Muscle of leg (tissue), 11 donors: ENCODE measurements around the gene LARGE1. TPM values are rescaled to one million over a fixed set of nuclear protein-coding genes. Genes with fewer than 3 reads are reported as not detected.
A peak's percentile ranks its signal among the peaks of the same experiment; 100 is the strongest.

ENCODE experiments used
- DNase-seq: peaks from one replicate; pipeline ENCODE4 v3.0.0; 2013
- H3K27ac ChIP-seq: one replicate; pipeline ENCODE4 v1.5.1; 2013; ENCODE audit warnings: mild to moderate bottlenecking, low read length, control low read depth
- H3K27me3 ChIP-seq: one replicate; pipeline ENCODE4 v1.6.1; 2013; ENCODE audit warnings: low read length; ENCODE audit not compliant: control insufficient read depth, insufficient read depth
- H3K36me3 ChIP-seq: one replicate; pipeline ENCODE4 v1.6.1; 2013; ENCODE audit warnings: low read length; ENCODE audit not compliant: control insufficient read depth, insufficient read depth
- H3K4me1 ChIP-seq: one replicate; pipeline ENCODE4 v1.6.1; 2013; ENCODE audit warnings: low read length; ENCODE audit not compliant: control insufficient read depth, insufficient read depth
- H3K4me3 ChIP-seq: one replicate; pipeline ENCODE4 v1.5.1; 2013; ENCODE audit warnings: low read length, control low read depth
- H3K9me3 ChIP-seq: replicated peaks from 2 replicates; pipeline ENCODE4 v1.6.1; 2013; ENCODE audit warnings: low read depth, low read length; ENCODE audit not compliant: control insufficient read depth
- WGBS: methylation state at CpG from one replicate; pipeline ENCODE4 v1.1.5; 2013; ENCODE audit warnings: missing lambda C conversion rate; ENCODE audit not compliant: insufficient coverage; 5-methylcytosine and 5-hydroxymethylcytosine counted together
- polyA plus RNA-seq, 8 donors: library from polyadenylated mRNA; unstranded; fragments of 120-200 nt; gene quantifications; one replicate each; pipeline versions ENCODE4 v1.2.1 to v1.2.3, GENCODE V29; 2013; ENCODE audit warnings: inconsistent platforms in 1 of 8, low replicate concordance in 1 of 8; ENCODE audit not compliant: insufficient read length in 8 of 8, insufficient read depth in 1 of 8
- total RNA-seq: library from RNA; stranded (reverse); fragments of 120-200 nt; gene quantifications from one replicate; pipeline ENCODE4 v1.2.4, GENCODE V29; 2013

LARGE1 gene
- total and polyA plus RNA-seq, 9 donors: 7.7 to 14.6 (median 10.4) TPM

DNA sequence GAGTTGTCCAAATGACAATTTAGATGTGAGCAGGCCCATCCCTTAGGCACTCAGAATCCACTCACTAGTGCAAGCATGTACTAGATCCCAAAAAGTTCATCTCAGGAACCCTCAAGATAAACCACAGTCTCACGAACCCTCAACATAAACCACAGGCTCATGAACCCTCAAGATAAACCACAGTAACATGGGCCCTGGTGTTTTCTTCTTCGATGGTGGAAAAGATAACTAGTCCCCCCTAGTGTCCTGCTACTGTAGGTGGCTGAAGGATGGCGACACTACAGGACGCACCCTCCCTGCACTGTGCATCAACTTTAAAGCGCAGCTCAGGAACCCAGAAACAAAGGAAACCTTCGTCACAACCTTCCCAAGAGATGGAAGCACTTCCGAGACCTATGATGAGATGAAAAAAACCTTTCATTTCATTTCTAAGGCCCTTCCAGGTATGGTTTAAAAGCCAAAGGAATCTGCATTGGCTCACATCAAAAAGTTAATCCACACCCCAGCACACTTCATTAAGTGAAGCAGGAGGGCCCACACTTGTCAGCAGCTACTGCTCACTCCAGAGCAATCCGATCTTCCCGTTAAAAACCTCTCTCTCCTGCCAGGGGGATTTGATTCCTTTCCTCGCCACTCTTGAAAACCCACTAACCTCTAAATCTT, 2.4 kb downstream of the LARGE1 start:
- DNase-seq: peak; percentile 40
- Histone ChIP-seq H3K4me1 (peaks cover 24% of the 10 kb centered on the region), H3K9me3 (no peaks in the 10 kb centered on the region), H3K27me3 (peaks cover 7% of the 10 kb centered on the region), H3K4me3 (no peak overlapping the region), H3K36me3 (no peaks in the 10 kb centered on the region), H3K27ac (no peak overlapping the region)
- WGBS: 69% methylated on average over 3 of the region's 10 CpGs

DNA sequence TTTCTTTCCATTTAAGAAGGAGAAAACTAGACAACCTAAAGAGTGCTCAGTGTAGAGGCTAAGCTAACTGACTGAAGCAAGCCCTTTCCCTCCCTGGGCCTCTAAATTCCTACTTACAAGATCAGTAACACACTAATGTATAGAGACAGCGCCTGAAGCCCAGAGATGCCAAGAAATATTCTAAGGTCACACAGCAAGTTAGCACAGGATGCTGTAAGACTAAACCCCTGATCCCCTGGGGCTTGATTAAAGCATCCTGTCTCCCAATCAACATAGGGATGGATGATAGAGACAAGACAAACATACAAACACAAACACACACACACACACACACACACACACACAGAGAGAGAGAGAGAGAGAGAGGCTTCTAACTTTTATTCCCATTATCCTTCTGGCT, 5.6 kb downstream of the LARGE1 start:
- H3K27ac ChIP-seq: no peak overlapping the region
- no CpG with 5 or more reads among the region's 1 CpG for WGBS
- H3K4me3 ChIP-seq: no peak overlapping the region
- no peak for DNase-seq
- H3K4me1 ChIP-seq: peaks cover 13% of the 10 kb centered on the region
- peaks cover 6% of the 10 kb centered on the region for H3K27me3 ChIP-seq
- no peaks in the 10 kb centered on the region for H3K36me3 ChIP-seq
- H3K9me3 ChIP-seq: no peaks in the 10 kb centered on the region

DNA sequence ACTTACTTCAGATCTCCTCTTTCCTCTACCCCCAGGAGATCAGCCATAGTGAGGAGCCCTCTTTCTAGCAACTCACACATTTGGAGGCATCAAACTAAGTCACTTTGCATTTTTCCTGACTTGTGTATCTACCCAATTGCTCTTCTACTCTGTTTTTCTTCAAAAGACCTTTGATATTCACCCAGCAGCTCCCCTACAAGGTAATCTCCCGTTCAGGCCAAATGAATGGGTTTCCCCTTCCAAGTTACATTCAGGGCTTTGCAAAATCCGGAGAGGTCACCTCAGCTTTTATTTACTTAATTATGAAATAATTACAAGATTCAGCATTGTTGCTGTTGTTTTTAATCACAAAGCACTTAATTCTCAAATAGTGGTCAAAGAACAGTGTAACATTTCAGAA, 6.1 kb downstream of the LARGE1 start:
- Histone ChIP-seq H3K4me3 (no peak overlapping the region), H3K27me3 (peaks cover 2% of the 10 kb centered on the region), H3K27ac (no peak overlapping the region), H3K9me3 (no peaks in the 10 kb centered on the region), H3K4me1 (peaks cover 11% of the 10 kb centered on the region), H3K36me3 (no peaks in the 10 kb centered on the region)
- WGBS: 83% methylated on average over 1 of the region's 2 CpGs
- no peak for DNase-seq

DNA sequence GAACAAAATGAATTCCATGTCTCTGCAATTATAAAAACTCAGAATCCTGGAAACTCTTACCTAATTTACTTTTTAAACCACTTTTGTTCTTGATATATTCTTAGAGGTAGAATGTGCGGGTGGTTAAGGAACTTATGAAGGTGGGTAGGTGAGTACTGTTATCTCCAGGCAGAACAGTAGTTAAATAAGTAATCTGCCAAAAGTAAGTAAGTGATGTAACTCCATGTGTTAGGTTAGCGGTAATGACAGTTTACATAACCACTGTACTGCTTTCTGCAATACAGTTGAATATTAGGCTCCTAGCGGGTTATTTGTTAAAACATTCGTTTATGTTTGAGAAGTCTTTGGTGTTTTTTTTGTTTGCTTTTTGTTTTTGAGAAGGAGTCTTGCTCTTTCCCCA, 7.1 kb downstream of the LARGE1 start:
- H3K27ac ChIP-seq: no peak overlapping the region
- WGBS: no CpG with 5 or more reads among the region's 4 CpGs
- no peaks in the 10 kb centered on the region for H3K36me3 ChIP-seq
- H3K9me3 ChIP-seq: no peaks in the 10 kb centered on the region
- DNase-seq: no peak
- H3K4me3 ChIP-seq: no peak overlapping the region
- H3K4me1 ChIP-seq: peaks cover 11% of the 10 kb centered on the region
- no peaks in the 10 kb centered on the region for H3K27me3 ChIP-seq

DNA sequence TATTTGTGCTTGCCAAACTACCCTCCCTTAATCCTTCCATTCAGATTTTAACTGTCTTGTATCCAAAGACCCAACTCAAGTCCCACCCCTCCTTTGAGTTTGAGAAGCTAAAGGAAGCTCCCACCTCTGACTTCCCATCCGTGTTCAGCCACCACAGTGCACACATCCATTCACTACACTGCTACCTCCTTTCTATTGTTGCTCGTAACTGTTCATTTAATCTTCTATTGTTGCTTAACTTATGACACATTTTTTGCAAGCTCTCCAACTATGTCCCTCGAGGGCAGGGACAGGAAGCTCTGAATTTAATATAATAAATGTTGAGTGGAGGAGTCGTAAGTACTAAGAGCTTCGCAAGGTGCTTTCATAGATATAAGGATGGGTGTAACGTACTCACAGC, 10.4 kb downstream of the LARGE1 start:
- Histone ChIP-seq H3K27ac (no peak overlapping the region), H3K4me3 (no peak overlapping the region), H3K36me3 (no peaks in the 10 kb centered on the region), H3K9me3 (no peaks in the 10 kb centered on the region), H3K27me3 (no peaks in the 10 kb centered on the region), H3K4me1 (peaks cover 11% of the 10 kb centered on the region)
- 40% methylated on average over 1 of the region's 6 CpGs for WGBS
- DNase-seq: peak; percentile 59

DNA sequence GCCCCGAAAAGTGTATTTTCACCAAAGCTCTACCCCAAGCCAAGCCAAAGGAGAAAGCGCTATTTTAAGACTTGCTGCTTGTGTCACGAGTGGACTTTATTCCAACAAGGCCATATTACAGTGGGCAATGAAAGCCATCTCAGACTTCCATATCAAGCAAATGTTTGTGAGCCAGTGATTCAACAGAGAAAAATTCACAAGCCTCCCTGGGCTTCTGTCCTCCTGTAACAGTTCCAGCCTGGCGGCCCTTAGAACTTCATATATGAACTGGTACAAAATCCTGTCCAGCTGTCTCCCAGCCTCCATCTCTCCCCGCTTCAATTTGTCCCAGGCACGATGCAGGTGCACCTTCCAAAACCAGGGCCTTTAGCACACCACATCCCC, 11.2 kb downstream of the LARGE1 start:
- DNase-seq: peak; percentile 43
- H3K36me3 ChIP-seq: no peaks in the 10 kb centered on the region
- WGBS: 76% methylated on average over 5 of the region's 6 CpGs
- H3K4me3 ChIP-seq: no peak overlapping the region
- H3K27ac ChIP-seq: no peak overlapping the region
- H3K4me1 ChIP-seq: peaks cover 11% of the 10 kb centered on the region
- H3K27me3 ChIP-seq: no peaks in the 10 kb centered on the region
- no peaks in the 10 kb centered on the region for H3K9me3 ChIP-seq

DNA sequence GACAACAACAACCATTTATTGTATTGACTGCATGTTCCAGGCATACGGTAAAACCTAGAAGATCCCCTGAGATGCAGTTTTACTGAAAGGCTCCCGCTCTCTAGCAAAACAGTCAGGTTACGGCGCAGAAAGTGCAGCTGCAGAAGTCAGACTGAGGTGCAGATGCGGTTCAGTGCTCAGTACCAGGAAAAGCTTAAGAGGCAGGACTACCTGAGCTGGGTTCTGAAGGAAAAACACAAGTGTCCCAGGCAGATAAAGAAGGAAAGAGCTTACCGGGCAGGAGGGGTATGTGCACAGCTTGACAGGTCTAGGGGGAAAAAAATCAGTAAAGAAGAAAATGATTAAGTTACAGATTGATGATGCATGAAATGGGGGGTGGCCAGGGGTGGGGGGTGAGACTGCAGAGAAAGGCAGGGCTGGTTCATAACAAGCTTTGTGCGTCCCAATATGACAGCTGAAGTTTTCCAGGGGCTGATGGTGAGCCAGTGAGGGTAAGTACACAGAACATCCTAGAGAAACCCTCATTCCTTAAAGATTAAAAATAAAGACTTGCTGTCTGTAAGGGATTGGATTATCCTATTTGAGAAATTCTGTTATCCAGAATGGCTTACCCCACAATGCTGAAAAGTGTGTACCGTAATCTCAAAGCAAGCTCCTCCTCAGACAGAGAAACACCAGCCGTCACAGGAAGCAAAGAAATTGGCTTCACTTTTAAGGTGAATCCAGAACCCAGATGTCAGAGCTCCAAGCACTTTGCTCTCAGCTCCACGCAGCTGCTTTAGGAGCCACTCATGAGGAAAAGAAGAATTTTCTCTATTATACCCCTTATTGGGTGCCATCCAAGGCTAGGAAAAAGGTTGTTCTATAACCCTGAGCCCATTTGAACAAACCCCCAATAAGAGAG, 11.9 kb downstream of the LARGE1 start:
- 50% methylated on average over 7 of the region's 10 CpGs for WGBS
- no peak overlapping the region for H3K4me3 ChIP-seq
- no peaks in the 10 kb centered on the region for H3K9me3 ChIP-seq
- H3K4me1 ChIP-seq: peaks cover 11% of the 10 kb centered on the region
- DNase-seq: no peak
- H3K36me3 ChIP-seq: no peaks in the 10 kb centered on the region
- no peak overlapping the region for H3K27ac ChIP-seq
- H3K27me3 ChIP-seq: no peaks in the 10 kb centered on the region

DNA sequence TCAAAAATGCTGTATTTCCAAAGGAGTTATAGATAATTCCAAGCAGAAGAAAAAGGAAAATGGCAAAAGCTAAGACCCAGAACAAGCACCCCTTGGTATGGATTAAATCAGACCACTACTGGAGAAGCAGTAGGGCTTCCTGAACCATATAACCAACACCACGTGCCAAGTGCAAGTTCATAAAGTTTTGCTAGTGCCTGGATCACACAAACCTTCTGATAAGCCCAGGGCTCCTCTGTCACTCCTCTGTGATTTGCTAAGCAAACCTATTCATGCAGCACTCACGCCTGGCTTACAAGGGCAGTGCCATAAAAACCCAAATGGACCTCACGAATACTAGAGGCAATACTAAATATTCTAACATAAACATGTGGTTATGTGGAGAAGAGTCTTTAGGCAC, 13.3 kb downstream of the LARGE1 start:
- Histone ChIP-seq H3K27ac (no peak overlapping the region), H3K9me3 (no peaks in the 10 kb centered on the region), H3K27me3 (no peaks in the 10 kb centered on the region), H3K4me3 (no peak overlapping the region), H3K36me3 (no peaks in the 10 kb centered on the region), H3K4me1 (peaks cover 11% of the 10 kb centered on the region)
- WGBS: 67% methylated on average over 1 of the region's 3 CpGs
- no peak for DNase-seq

DNA sequence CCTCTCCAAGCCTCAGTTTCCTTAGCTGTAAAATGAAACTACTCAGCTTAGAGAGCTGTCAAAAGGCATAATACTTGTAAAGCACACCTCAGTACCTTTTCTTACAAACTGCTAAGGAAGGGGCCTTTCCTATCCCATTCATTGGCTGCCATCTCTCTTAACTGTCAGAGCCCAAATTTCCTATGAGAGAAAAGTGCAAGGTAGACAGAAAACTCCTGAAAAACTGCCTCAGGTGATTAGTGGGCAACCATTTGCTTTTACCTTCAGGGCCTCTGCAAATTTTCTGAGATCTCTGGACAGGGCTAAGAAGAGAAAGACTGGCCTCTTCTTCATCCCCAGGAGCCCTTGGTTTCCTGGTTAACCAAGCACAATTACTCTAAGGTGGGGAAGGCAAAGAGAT, 13.8 kb downstream of the LARGE1 start:
- no peak for DNase-seq
- H3K27ac ChIP-seq: no peak overlapping the region
- H3K4me3 ChIP-seq: no peak overlapping the region
- H3K36me3 ChIP-seq: no peaks in the 10 kb centered on the region
- no peaks in the 10 kb centered on the region for H3K9me3 ChIP-seq
- no peaks in the 10 kb centered on the region for H3K27me3 ChIP-seq
- H3K4me1 ChIP-seq: peaks cover 11% of the 10 kb centered on the region

DNA sequence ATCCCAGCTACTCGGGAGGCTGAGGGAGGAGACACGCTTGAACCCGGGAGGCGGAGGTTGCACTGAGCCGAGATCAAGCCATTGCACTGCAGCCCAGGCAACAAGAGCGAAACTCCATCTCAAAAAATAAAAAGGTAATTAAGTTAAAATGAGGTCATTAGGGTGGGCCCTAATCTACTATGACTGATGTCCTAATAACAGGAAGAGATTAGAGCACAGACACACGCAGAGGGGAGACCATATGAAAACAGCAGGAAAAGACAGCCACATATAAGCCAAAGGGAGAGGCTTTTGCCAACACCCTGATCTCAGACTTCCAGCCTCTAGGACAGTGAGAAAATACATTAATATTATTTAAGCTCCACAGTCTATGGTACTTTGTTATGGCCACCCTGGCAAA, 17.3 kb downstream of the LARGE1 start:
- Histone ChIP-seq H3K36me3 (no peaks in the 10 kb centered on the region), H3K4me1 (no peaks in the 10 kb centered on the region), H3K27me3 (no peaks in the 10 kb centered on the region), H3K4me3 (no peak overlapping the region), H3K9me3 (no peaks in the 10 kb centered on the region), H3K27ac (no peak overlapping the region)
- DNase-seq: no peak
- no CpG with 5 or more reads among the region's 7 CpGs for WGBS
